Measurements from ENCODE around the gene STARD3NL. TPM values are rescaled to one million over a fixed set of nuclear protein-coding genes. Genes with fewer than 3 reads are reported as not detected.

The STARD3NL gene
- polyA plus RNA-seq, 1 experiment = 25.8 TPM

GRCh38 chr7:38142736-38143135, 35.3 kb upstream of the STARD3NL start:
- POLR2A ChIA-PET = no interaction called here

DNA sequence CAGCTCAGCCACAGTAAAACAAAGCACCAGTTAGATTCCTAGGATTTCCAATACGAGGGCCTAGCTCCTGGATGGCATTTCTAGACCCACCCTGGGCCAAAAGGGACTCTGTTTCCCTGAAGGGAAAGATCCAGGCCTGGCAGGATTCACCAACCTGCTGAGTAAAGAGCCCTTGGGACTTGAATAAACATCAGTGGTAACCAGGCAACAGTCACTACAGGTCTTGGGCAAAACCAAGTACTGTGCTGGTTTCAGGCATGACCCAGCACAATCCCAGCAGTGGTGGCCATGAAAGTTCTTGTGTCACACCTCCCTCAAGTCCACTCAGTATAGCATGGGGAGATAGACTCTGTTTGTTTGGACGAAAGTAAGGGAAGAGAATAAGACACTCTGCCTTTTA, 31.0 kb upstream of the STARD3NL start:
- no peaks in the 10 kb centered on the region for H3K27me3 ChIP-seq (ENCODE audit: control insufficient read depth, insufficient read depth, low read length)
- H3K36me3 ChIP-seq (ENCODE audit: control insufficient read depth, insufficient read depth, low read length) = no peaks in the 10 kb centered on the region
- no peak for DNase-seq (ENCODE audit: low read depth)
- no peak overlapping the region for H3K4me3 ChIP-seq (ENCODE audit: low read depth, low read length)
- CTCF ChIA-PET = interaction anchor here (0.7 to 1.3 kb wide), 3 partner anchors 10 to 76 kb away, joined by 3 to 5 read pairs (median 5); no protein-coding TSS in a partner anchor
- POLR2A ChIA-PET = no interaction called here
- TF ChIP-seq, protein P1, sequence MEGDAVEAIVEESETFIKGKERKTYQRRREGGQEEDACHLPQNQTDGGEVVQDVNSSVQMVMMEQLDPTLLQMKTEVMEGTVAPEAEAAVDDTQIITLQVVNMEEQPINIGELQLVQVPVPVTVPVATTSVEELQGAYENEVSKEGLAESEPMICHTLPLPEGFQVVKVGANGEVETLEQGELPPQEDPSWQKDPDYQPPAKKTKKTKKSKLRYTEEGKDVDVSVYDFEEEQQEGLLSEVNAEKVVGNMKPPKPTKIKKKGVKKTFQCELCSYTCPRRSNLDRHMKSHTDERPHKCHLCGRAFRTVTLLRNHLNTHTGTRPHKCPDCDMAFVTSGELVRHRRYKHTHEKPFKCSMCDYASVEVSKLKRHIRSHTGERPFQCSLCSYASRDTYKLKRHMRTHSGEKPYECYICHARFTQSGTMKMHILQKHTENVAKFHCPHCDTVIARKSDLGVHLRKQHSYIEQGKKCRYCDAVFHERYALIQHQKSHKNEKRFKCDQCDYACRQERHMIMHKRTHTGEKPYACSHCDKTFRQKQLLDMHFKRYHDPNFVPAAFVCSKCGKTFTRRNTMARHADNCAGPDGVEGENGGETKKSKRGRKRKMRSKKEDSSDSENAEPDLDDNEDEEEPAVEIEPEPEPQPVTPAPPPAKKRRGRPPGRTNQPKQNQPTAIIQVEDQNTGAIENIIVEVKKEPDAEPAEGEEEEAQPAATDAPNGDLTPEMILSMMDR (IDR thresholded peaks at IDR 0.05; ENCODE audit: insufficient read depth, low read depth, low read length) = no peak

More at GRCh38 chr7:38142736-38143135, 35.3 kb upstream of the STARD3NL start:
- Histone ChIP-seq H3K4me3 (ENCODE audit: low read depth, low read length) (no peak overlapping the region), H3K27me3 (ENCODE audit: control insufficient read depth, insufficient read depth, low read length) (no peaks in the 10 kb centered on the region), H3K36me3 (ENCODE audit: control insufficient read depth, insufficient read depth, low read length) (no peaks in the 10 kb centered on the region)
- TF ChIP-seq, protein P1 (IDR thresholded peaks at IDR 0.05; ENCODE audit: insufficient read depth, low read depth, low read length) = no peak
- CTCF ChIA-PET = interaction anchor here (1.0 kb wide), 1 partner anchor 79 kb away, joined by 3 read pairs; no protein-coding TSS in a partner anchor
- DNase-seq (ENCODE audit: low read depth) = no peak

- no peak overlapping the region for H3K4me3 ChIP-seq (ENCODE audit: low read depth, low read length)
- no peaks in the 10 kb centered on the region for H3K36me3 ChIP-seq (ENCODE audit: control insufficient read depth, insufficient read depth, low read length)
- no peaks in the 10 kb centered on the region for H3K27me3 ChIP-seq (ENCODE audit: control insufficient read depth, insufficient read depth, low read length)
- no peak for DNase-seq (ENCODE audit: low read depth)
- ChIA-PET POLR2A (no interaction called here), CTCF (no interaction called here)
- TF ChIP-seq, protein P1 (IDR thresholded peaks at IDR 0.05; ENCODE audit: insufficient read depth, low read depth, low read length) = no peak
Measured at GRCh38 chr7:38151556-38151955, 26.5 kb upstream of the STARD3NL start.

DNA sequence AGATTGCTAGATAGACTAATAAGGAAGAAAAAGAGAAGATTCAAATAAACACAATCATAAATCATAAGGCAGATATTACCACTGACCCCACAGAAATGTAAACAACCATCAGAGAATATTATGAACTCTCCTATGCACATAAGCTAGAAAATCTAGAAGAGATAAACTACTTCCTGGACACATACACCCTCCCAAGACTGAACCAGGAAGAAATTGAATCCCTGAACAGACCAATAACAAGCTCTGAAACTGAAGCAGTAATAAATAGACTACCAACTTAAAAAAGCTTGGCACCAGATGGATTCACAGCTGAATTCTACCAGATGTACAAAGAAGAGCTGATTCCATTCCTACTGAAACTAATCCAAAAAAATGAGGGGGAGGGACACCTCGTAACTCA, 24.5 kb upstream of the STARD3NL start:
- Histone ChIP-seq H3K27me3 (ENCODE audit: control insufficient read depth, insufficient read depth, low read length) (no peaks in the 10 kb centered on the region), H3K4me3 (ENCODE audit: low read depth, low read length) (no peak overlapping the region), H3K36me3 (ENCODE audit: control insufficient read depth, insufficient read depth, low read length) (no peaks in the 10 kb centered on the region)
- DNase-seq (ENCODE audit: low read depth) = no peak
- TF ChIP-seq, protein P1 (IDR thresholded peaks at IDR 0.05; ENCODE audit: insufficient read depth, low read depth, low read length) = no peak
- ChIA-PET CTCF (no interaction called here), POLR2A (no interaction called here)

DNA sequence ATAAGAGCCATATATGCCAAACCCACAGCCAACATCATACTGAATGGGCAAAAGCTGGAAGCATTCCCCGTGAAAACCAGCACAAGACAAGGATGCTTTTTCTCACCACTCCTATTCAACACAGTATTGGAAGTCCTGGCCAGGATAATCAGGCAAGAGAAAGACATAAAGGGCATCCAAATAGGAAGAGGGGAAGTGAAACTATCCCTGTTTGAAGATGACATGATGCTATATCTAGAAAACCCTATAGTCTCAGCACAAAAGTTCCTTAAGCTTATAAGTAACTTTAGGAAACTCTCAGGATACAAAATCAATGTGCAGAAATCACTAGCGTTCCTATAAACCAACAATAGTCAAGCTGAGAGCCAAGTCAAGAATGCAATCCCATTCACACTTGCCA, 23.8 kb upstream of the STARD3NL start:
- CTCF ChIA-PET = no interaction called here
- no peak for DNase-seq (ENCODE audit: low read depth)
- TF ChIP-seq, protein P1 (IDR thresholded peaks at IDR 0.05; ENCODE audit: insufficient read depth, low read depth, low read length) = no peak
- Histone ChIP-seq H3K4me3 (ENCODE audit: low read depth, low read length) (no peak overlapping the region), H3K27me3 (ENCODE audit: control insufficient read depth, insufficient read depth, low read length) (no peaks in the 10 kb centered on the region), H3K36me3 (ENCODE audit: control insufficient read depth, insufficient read depth, low read length) (no peaks in the 10 kb centered on the region)
- POLR2A ChIA-PET = no interaction called here

All from BJ (cell line).